ENCODE measurements around the gene FCER1G.

Gene FCER1G

GRCh38 chr1:161265305-161265704 is 50.2 kb downstream of the FCER1G start:
- H3K36me3 ChIP-seq = no peaks in the 10 kb centered on the region
- no peaks in the 10 kb centered on the region for H3K4me1 ChIP-seq
- no peak for DNase-seq
- peaks cover 19% of the 10 kb centered on the region for H3K27me3 ChIP-seq
- no peaks in the 10 kb centered on the region for H3K9me3 ChIP-seq
- H3K4me3 ChIP-seq (ENCODE audit: low read depth, low read length) = no peak overlapping the region
- TF ChIP-seq CTCF (IDR thresholded peaks at IDR 0.05; ENCODE audit: low read depth, low read length) = no peak

GRCh38 chr1:161266202-161266601 is 51.1 kb downstream of the FCER1G start:
- DNase-seq = no peak
- TF ChIP-seq CTCF (IDR thresholded peaks at IDR 0.05; ENCODE audit: low read depth, low read length) = no peak
- Histone ChIP-seq H3K36me3 (no peaks in the 10 kb centered on the region), H3K4me1 (no peaks in the 10 kb centered on the region), H3K4me3 (ENCODE audit: low read depth, low read length) (no peak overlapping the region), H3K27me3 (peaks cover 10% of the 10 kb centered on the region), H3K9me3 (no peaks in the 10 kb centered on the region)

- Histone ChIP-seq H3K4me3 (ENCODE audit: low read depth, low read length) (no peak overlapping the region), H3K9me3 (no peaks in the 10 kb centered on the region), H3K36me3 (no peaks in the 10 kb centered on the region), H3K27me3 (peaks cover 4% of the 10 kb centered on the region), H3K4me1 (no peaks in the 10 kb centered on the region)
- no peak for DNase-seq
- TF ChIP-seq CTCF (IDR thresholded peaks at IDR 0.05; ENCODE audit: low read depth, low read length) = no peak
Observed at GRCh38 chr1:161266836-161267235, 51.7 kb downstream of the FCER1G start.

GRCh38 chr1:161267321-161267720 is 52.2 kb downstream of the FCER1G start:
- no peak for TF ChIP-seq CTCF (IDR thresholded peaks at IDR 0.05; ENCODE audit: low read depth, low read length)
- no peaks in the 10 kb centered on the region for H3K36me3 ChIP-seq
- no peak for DNase-seq
- 0 out of 2 replicates have a peak, but pooled peaks cover 3% of the 10 kb centered on the region for H3K27me3 ChIP-seq
- no peaks in the 10 kb centered on the region for H3K9me3 ChIP-seq
- no peak overlapping the region for H3K4me3 ChIP-seq (ENCODE audit: low read depth, low read length)
- H3K4me1 ChIP-seq = no peaks in the 10 kb centered on the region
